Epithelial cell of proximal tubule (primary cell): ENCODE data around the gene RHO. TPM values are rescaled to one million over a fixed set of nuclear protein-coding genes. Genes with fewer than 3 reads are reported as not detected.

Source experiments
- DNase-seq: peaks from one replicate; pipeline ENCODE4 v3.0.0-alpha.2; 2011; ENCODE audit warnings: low read depth
- H3K4me3 ChIP-seq: 2 replicates; pipeline ENCODE4 v1.5.1; 2011; ENCODE audit warnings: low read depth, mild to moderate bottlenecking, low read length
- CTCF ChIP-seq: conservative IDR thresholded peaks from 2 replicates; pipeline ENCODE4 v1.5.1; 2012; ENCODE audit warnings: low read depth, mild to moderate bottlenecking, low read length
- total RNA-seq: library from RNA; depleted of rRNA; stranded (reverse); fragments of >200 nt; gene quantifications from 2 replicates; pipeline ENCODE4 v1.2.3, GENCODE V29; 2015

The RHO gene
- total RNA-seq, 1 donor from 2014 or later, result not detected

DNA sequence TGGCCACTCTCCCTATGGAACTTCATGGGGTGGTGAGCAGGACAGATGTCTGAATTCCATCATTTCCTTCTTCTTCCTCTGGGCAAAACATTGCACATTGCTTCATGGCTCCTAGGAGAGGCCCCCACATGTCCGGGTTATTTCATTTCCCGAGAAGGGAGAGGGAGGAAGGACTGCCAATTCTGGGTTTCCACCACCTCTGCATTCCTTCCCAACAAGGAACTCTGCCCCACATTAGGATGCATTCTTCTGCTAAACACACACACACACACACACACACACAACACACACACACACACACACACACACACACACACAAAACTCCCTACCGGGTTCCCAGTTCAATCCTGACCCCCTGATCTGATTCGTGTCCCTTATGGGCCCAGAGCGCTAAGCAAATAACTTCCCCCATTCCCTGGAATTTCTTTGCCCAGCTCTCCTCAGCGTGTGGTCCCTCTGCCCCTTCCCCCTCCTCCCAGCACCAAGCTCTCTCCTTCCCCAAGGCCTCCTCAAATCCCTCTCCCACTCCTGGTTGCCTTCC is 1.9 kb downstream of the RHO start:
- no peak for TF ChIP-seq CTCF
- no peak overlapping the region for H3K4me3 ChIP-seq
- no peak for DNase-seq

DNA sequence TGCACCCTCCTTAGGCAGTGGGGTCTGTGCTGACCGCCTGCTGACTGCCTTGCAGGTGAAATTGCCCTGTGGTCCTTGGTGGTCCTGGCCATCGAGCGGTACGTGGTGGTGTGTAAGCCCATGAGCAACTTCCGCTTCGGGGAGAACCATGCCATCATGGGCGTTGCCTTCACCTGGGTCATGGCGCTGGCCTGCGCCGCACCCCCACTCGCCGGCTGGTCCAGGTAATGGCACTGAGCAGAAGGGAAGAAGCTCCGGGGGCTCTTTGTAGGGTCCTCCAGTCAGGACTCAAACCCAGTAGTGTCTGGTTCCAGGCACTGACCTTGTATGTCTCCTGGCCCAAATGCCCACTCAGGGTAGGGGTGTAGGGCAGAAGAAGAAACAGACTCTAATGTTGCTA is 2.4 kb downstream of the RHO start:
- no peak overlapping the region for H3K4me3 ChIP-seq
- no peak for TF ChIP-seq CTCF
- no peak for DNase-seq

DNA sequence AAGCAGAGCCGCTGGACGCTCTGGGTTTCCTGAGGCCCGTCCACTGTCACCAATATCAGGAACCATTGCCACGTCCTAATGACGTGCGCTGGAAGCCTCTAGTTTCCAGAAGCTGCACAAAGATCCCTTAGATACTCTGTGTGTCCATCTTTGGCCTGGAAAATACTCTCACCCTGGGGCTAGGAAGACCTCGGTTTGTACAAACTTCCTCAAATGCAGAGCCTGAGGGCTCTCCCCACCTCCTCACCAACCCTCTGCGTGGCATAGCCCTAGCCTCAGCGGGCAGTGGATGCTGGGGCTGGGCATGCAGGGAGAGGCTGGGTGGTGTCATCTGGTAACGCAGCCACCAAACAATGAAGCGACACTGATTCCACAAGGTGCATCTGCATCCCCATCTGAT is 3.3 kb downstream of the RHO start:
- H3K4me3 ChIP-seq, result no peak overlapping the region
- DNase-seq, result no peak
- TF ChIP-seq CTCF, result no peak

DNA sequence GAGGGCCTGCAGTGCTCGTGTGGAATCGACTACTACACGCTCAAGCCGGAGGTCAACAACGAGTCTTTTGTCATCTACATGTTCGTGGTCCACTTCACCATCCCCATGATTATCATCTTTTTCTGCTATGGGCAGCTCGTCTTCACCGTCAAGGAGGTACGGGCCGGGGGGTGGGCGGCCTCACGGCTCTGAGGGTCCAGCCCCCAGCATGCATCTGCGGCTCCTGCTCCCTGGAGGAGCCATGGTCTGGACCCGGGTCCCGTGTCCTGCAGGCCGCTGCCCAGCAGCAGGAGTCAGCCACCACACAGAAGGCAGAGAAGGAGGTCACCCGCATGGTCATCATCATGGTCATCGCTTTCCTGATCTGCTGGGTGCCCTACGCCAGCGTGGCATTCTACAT is 3.8 kb downstream of the RHO start:
- TF ChIP-seq CTCF, result no peak
- DNase-seq, result no peak

GRCh38 chr3:129533406-129533805 is 5.0 kb downstream of the RHO start:
- TF ChIP-seq CTCF, result no peak
- H3K4me3 ChIP-seq, result no peak overlapping the region
- no peak for DNase-seq

More for the DNA sequence above, 3.8 kb downstream of the RHO start:
- H3K4me3 ChIP-seq, result no peak overlapping the region

- no peak overlapping the region for H3K4me3 ChIP-seq
- no peak for TF ChIP-seq CTCF
- no peak for DNase-seq
These were observed 6.1 kb downstream of the RHO start for GRCh38 chr3:129534428-129535027.

DNA sequence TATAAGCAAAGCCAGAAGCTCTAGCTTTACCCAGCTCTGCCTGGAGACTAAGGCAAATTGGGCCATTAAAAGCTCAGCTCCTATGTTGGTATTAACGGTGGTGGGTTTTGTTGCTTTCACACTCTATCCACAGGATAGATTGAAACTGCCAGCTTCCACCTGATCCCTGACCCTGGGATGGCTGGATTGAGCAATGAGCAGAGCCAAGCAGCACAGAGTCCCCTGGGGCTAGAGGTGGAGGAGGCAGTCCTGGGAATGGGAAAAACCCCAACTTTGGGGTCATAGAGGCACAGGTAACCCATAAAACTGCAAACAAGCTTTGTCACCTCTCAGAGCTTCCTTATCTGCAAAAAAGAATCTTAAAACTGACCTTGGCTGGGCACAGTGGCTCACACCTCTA is 6.6 kb downstream of the RHO start:
- no peak for DNase-seq
- no peak for TF ChIP-seq CTCF
- H3K4me3 ChIP-seq, result no peak overlapping the region
